NCI-H2196 treated with DMSO at 0.1 percent for 48 hours (cell line): ENCODE results near the gene PCGF2.

ENCODE experiments used
- DNase-seq: peaks from one replicate; lab custom pipeline; 2025; ENCODE audit not compliant: unreplicated experiment; lab: John Stamatoyannopoulos, UW

PCGF2 gene

GRCh38 chr17:38719943-38720641 is 28.0 kb downstream of the PCGF2 start:
- no peak for DNase-seq

- DNase-seq, result no peak
Measured at GRCh38 chr17:38719289-38719942, 28.7 kb downstream of the PCGF2 start.

GRCh38 chr17:38717139-38717745 is 30.9 kb downstream of the PCGF2 start:
- no peak for DNase-seq

- DNase-seq, result no peak
Measured at GRCh38 chr17:38716368-38717005, 31.6 kb downstream of the PCGF2 start.

GRCh38 chr17:38715216-38715943 is 32.8 kb downstream of the PCGF2 start:
- DNase-seq, result no peak

- no peak for DNase-seq
Measured at GRCh38 chr17:38713456-38714075, 34.6 kb downstream of the PCGF2 start.

- no peak for DNase-seq
Measured at GRCh38 chr17:38712593-38712992, 35.5 kb downstream of the PCGF2 start.

GRCh38 chr17:38711792-38712571 is 36.2 kb downstream of the PCGF2 start:
- DNase-seq, result no peak

GRCh38 chr17:38710985-38711384 is 37.2 kb downstream of the PCGF2 start:
- DNase-seq, result no peak

- DNase-seq, result no peak
Measured at GRCh38 chr17:38710604-38710962, 37.6 kb downstream of the PCGF2 start.

GRCh38 chr17:38709864-38710603 is 38.1 kb downstream of the PCGF2 start:
- no peak for DNase-seq

GRCh38 chr17:38709104-38709820 is 38.9 kb downstream of the PCGF2 start:
- no peak for DNase-seq

- DNase-seq, result no peak
Measured at GRCh38 chr17:38707678-38708351, 40.3 kb downstream of the PCGF2 start.

- DNase-seq, result no peak
Measured at GRCh38 chr17:38706505-38707216, 41.5 kb downstream of the PCGF2 start.

- DNase-seq, result no peak
Measured at GRCh38 chr17:38705803-38706504, 42.2 kb downstream of the PCGF2 start.

- no peak for DNase-seq
Measured at GRCh38 chr17:38705523-38705802, 42.7 kb downstream of the PCGF2 start.
